Astrocyte of the spinal cord (primary cell): ENCODE measurements around the gene PRDM15.
A peak's percentile ranks its signal among the peaks of the same experiment; 100 is the strongest.

ENCODE experiments used
- DNase-seq: peaks from one replicate; pipeline ENCODE4 v3.0.0; 2011; ENCODE audit warnings: low read depth, low spot score
- H3K4me3 ChIP-seq: 2 replicates; pipeline ENCODE4 v1.5.1; 2011; ENCODE audit warnings: low read depth, mild to moderate bottlenecking, low read length, moderate library complexity
- CTCF ChIP-seq: IDR thresholded peaks from 2 replicates; pipeline ENCODE4 v1.5.1; 2012; ENCODE audit warnings: low read depth, mild to moderate bottlenecking, low read length, inconsistent platforms
- in situ Hi-C: cut with HindIII; loops from 2 replicates; pipeline ENCODE4 v1.10.0; 2017; ENCODE audit warnings: low sequenced_read_pairs

Gene PRDM15

GRCh38 chr21:41819856-41820281 is 59.3 kb downstream of the PRDM15 start:
- no peak for DNase-seq
- no peak overlapping the region for H3K4me3 ChIP-seq
- in situ Hi-C loops: no loop called here
- no peak for TF ChIP-seq CTCF

GRCh38 chr21:41819236-41819855 is 59.8 kb downstream of the PRDM15 start:
- no peak for TF ChIP-seq CTCF
- DNase-seq: no peak
- no peak overlapping the region for H3K4me3 ChIP-seq
- in situ Hi-C loops: no loop called here

- H3K4me3 ChIP-seq: no peak overlapping the region
- no peak for TF ChIP-seq CTCF
- in situ Hi-C loops: no loop called here
- no peak for DNase-seq
Observed at GRCh38 chr21:41817877-41818855, 61.0 kb downstream of the PRDM15 start.

GRCh38 chr21:41817228-41817627 is 61.9 kb downstream of the PRDM15 start:
- H3K4me3 ChIP-seq: no peak overlapping the region
- peak; percentile 90 for TF ChIP-seq CTCF
- DNase-seq: peak; percentile 78
- in situ Hi-C loops: no loop called here

- in situ Hi-C loops: no loop called here
- peak; percentile 50 for DNase-seq
- TF ChIP-seq CTCF: peak; percentile 88
- no peak overlapping the region for H3K4me3 ChIP-seq
Observed at GRCh38 chr21:41816583-41817165, 62.5 kb downstream of the PRDM15 start.
